ENCODE data around the gene L3MBTL3.

Gene L3MBTL3

GRCh38 chr6:130027948-130028347 is 9.6 kb downstream of the L3MBTL3 start:
- DNase-seq, result no peak

GRCh38 chr6:130029163-130029562 is 10.8 kb downstream of the L3MBTL3 start:
- no peak for DNase-seq

GRCh38 chr6:130032758-130033340 is 14.5 kb downstream of the L3MBTL3 start:
- DNase-seq, result no peak

- DNase-seq, result no peak
These were observed 15.6 kb downstream of the L3MBTL3 start for GRCh38 chr6:130033949-130034348.

GRCh38 chr6:130034378-130035146 is 16.2 kb downstream of the L3MBTL3 start:
- DNase-seq, result no peak

GRCh38 chr6:130035211-130035610 is 16.8 kb downstream of the L3MBTL3 start:
- DNase-seq, result no peak

GRCh38 chr6:130037207-130037811 is 18.9 kb downstream of the L3MBTL3 start:
- DNase-seq, result peak; percentile 25 to 33

GRCh38 chr6:130041594-130041993 is 23.2 kb downstream of the L3MBTL3 start:
- DNase-seq, result no peak

- DNase-seq, result no peak
These were observed 25.0 kb downstream of the L3MBTL3 start for GRCh38 chr6:130043344-130043743.

- DNase-seq, result no peak
These were observed 27.2 kb downstream of the L3MBTL3 start for GRCh38 chr6:130045622-130046021.

- DNase-seq, result no peak
These were observed 28.3 kb downstream of the L3MBTL3 start for GRCh38 chr6:130046671-130047070.

- peak in 1 of 2 experiments; percentile 9 for DNase-seq
These were observed 29.0 kb downstream of the L3MBTL3 start for GRCh38 chr6:130047088-130047995.

GRCh38 chr6:130050230-130050629 is 31.8 kb downstream of the L3MBTL3 start:
- no peak for DNase-seq

- DNase-seq, result no peak
These were observed 36.3 kb downstream of the L3MBTL3 start for GRCh38 chr6:130054725-130055124.

GRCh38 chr6:130055271-130055670 is 36.9 kb downstream of the L3MBTL3 start:
- no peak for DNase-seq

- no peak for DNase-seq
These were observed 39.1 kb downstream of the L3MBTL3 start for GRCh38 chr6:130057495-130057894.

- no peak for DNase-seq
These were observed 45.4 kb downstream of the L3MBTL3 start for GRCh38 chr6:130063806-130064205.

- no peak for DNase-seq
These were observed 47.3 kb downstream of the L3MBTL3 start for GRCh38 chr6:130065609-130066156.

- DNase-seq, result no peak
These were observed 51.1 kb downstream of the L3MBTL3 start for GRCh38 chr6:130069485-130069884.

- DNase-seq, result no peak
These were observed 51.9 kb downstream of the L3MBTL3 start for GRCh38 chr6:130070326-130070725.

- no peak for DNase-seq
These were observed 52.4 kb downstream of the L3MBTL3 start for GRCh38 chr6:130070792-130071191.

GRCh38 chr6:130075879-130076460 is 57.6 kb downstream of the L3MBTL3 start:
- DNase-seq, result no peak
